H1 (cell line): ENCODE data around the gene ATP8B2. TPM values are rescaled to one million over a fixed set of nuclear protein-coding genes. Genes with fewer than 3 reads are reported as not detected.

Experiments
- CHD1 ChIP-seq: IDR thresholded peaks from 2 replicates; pipeline ENCODE4 v1.6.1; 2012; ENCODE audit warnings: low read depth, low read length, improper control_type of control experiment
- CHD7 ChIP-seq: fragments of 300-600 bp; sonication (generic); IDR thresholded peaks from 2 replicates; pipeline ENCODE4 v1.7.1; 2012; ENCODE audit warnings: low read length, moderate library complexity, mild to moderate bottlenecking, inconsistent platforms; ENCODE audit not compliant: insufficient replicate concordance
- EP300 ChIP-seq, 2 experiments: IDR thresholded peaks; 1 replicate in 1 of 2; 2 replicates in 1 of 2; pipeline ENCODE4 v1.6.1; 2011 to 2012; ENCODE audit warnings: low read depth in 2 of 2, low read length in 2 of 2, mild to moderate bottlenecking in 2 of 2, borderline replicate concordance in 1 of 2, inconsistent platforms in 1 of 2, moderate library complexity in 1 of 2
- EZH2 ChIP-seq: fragments of 200-600 bp; sonication (generic); IDR thresholded peaks from 2 replicates; pipeline ENCODE4 v1.7.1; 2012; ENCODE audit warnings: low read depth, mild to moderate bottlenecking, moderate library complexity, low read length, inconsistent platforms; ENCODE audit not compliant: severe bottlenecking
- SP4 ChIP-seq: IDR thresholded peaks from 2 replicates; pipeline ENCODE4 v1.6.1; 2012; ENCODE audit warnings: low read length, inconsistent platforms
- TAF1 ChIP-seq: IDR thresholded peaks from 2 replicates; pipeline ENCODE4 v1.6.1; 2011; ENCODE audit warnings: mild to moderate bottlenecking, low read depth, low read length
- TEAD4 ChIP-seq: IDR thresholded peaks from 2 replicates; pipeline ENCODE4 v1.6.1; 2012; ENCODE audit warnings: low read depth, low read length, inconsistent platforms, mixed read lengths
- polyA plus RNA-seq, 7 experiments: library from polyadenylated mRNA; depleted of rRNA in 3 of 7; stranded (reverse) in 5 of 7; unstranded in 2 of 7; fragments of >200 nt in 5 of 7; fragments of 200-250 nt in 2 of 7; gene quantifications; 1 replicate in 5 of 7; 2 replicates in 1 of 7; 4 replicates in 1 of 7; pipeline versions ENCODE4 v1.2.1 to v1.2.3, GENCODE V29; 2011 to 2013; ENCODE audit warnings: missing spikeins in 2 of 7, mixed read lengths in 2 of 7
- total RNA-seq: library from RNA; stranded (reverse); fragmentation: NEBNext Ultra II Directional; extraction: Animal tissue kit (Norgen Biotek cat#: 25700); gene quantifications from 2 replicates; pipeline ENCODE4 v1.2.1, GENCODE V29; 2021

The ATP8B2 gene
- total and polyA plus RNA-seq, 2 of the 8 experiments (the other 6 are each of a cell fraction or from before 2014, with no cell fraction given) = 61.4 to 70.1 TPM

- TF ChIP-seq CHD7 = no peak
- TF ChIP-seq EZH2 = no peak
- no peak for TF ChIP-seq TAF1
- TF ChIP-seq SP4 = no peak
- TF ChIP-seq CHD1 = no peak
- no peak for TF ChIP-seq EP300 (IDR thresholded peaks at IDR 0.05; ENCODE audit: borderline replicate concordance in 1 of 2, low read depth in 2 of 2, low read length in 2 of 2)
- no peak for TF ChIP-seq TEAD4
Observed at GRCh38 chr1:154330669-154331068, 5.3 kb downstream of the ATP8B2 start (continued).
